OCI-LY7 (cell line): ENCODE results near the gene CWC27. TPM values are rescaled to one million over a fixed set of nuclear protein-coding genes. Genes with fewer than 3 reads are reported as not detected.

Experiments
- BruUV-seq: library from RNA; stranded (reverse); fragments of 400-500 nt; replicated peaks from 2 replicates; lab custom pipeline; 2021; lab: Mats Ljungman, UMichigan
- CTCF ChIA-PET: fragments of 300-600 bp; sonication (Branson Sonifier 250); formaldehyde crosslinking; loops from one replicate; lab custom pipeline; 2022; ENCODE audit warnings: antibody characterized with exemption; ENCODE audit not compliant: unreplicated experiment; lab: Charles Lee
- POLR2A ChIA-PET: fragments of 300-600 bp; sonication (Branson Sonifier 250); formaldehyde crosslinking; loops from one replicate; lab custom pipeline; 2022; ENCODE audit warnings: antibody characterized with exemption; lab: Charles Lee
- DNase-seq: peaks from one replicate; pipeline ENCODE4 v3.0.0-alpha.2; 2015; ENCODE audit warnings: low spot score
- H2AFZ ChIP-seq: fragments of 200-600 bp; sonication (generic), shearing (Covaris generic); 2 replicates; pipeline ENCODE4 v1.6.1; 2014; ENCODE audit warnings: mild to moderate bottlenecking, antibody characterized with exemption, low read length, moderate library complexity
- H3K27ac ChIP-seq: fragments of 200-600 bp; sonication (generic); 2 replicates; pipeline ENCODE4 v1.5.1; 2014; ENCODE audit warnings: mixed run types, low read depth, mild to moderate bottlenecking, moderate library complexity, low read length, inconsistent platforms; ENCODE audit not compliant: poor library complexity, severe bottlenecking
- H3K36me3 ChIP-seq: fragments of 200-600 bp; sonication (generic); 2 replicates; pipeline ENCODE4 v1.6.1; 2014; ENCODE audit warnings: mild to moderate bottlenecking, antibody characterized with exemption, low read length, moderate library complexity, mixed read lengths; ENCODE audit not compliant: insufficient read depth
- H3K4me1 ChIP-seq: fragments of 200-600 bp; sonication (generic); 2 replicates; pipeline ENCODE4 v1.5.1; 2014; ENCODE audit warnings: mild to moderate bottlenecking, low read length; ENCODE audit not compliant: insufficient read depth, poor library complexity, severe bottlenecking
- H3K4me2 ChIP-seq: fragments of 200-600 bp; sonication (generic); 2 replicates; pipeline ENCODE4 v1.6.1; 2014; ENCODE audit warnings: mild to moderate bottlenecking, low read length
- H3K4me3 ChIP-seq: fragments of 200-600 bp; sonication (generic); 2 replicates; pipeline ENCODE4 v1.5.1; 2014; ENCODE audit warnings: mild to moderate bottlenecking, low read depth, low read length; ENCODE audit not compliant: poor library complexity, severe bottlenecking
- H3K79me2 ChIP-seq: fragments of 200-600 bp; sonication (generic); 2 replicates; pipeline ENCODE4 v1.6.1; 2016; ENCODE audit warnings: low read depth, mild to moderate bottlenecking, low read length, moderate library complexity, mixed read lengths; ENCODE audit not compliant: insufficient read depth
- H3K9me2 ChIP-seq: fragments of 200-600 bp; sonication (generic); 2 replicates; pipeline ENCODE4 v1.6.1; 2016; ENCODE audit warnings: mild to moderate bottlenecking, low read length, mixed read lengths; ENCODE audit not compliant: insufficient read depth
- H3K9me3 ChIP-seq: fragments of 200-600 bp; sonication (generic); 2 replicates; pipeline ENCODE4 v1.6.1; 2014; ENCODE audit warnings: mild to moderate bottlenecking, mixed run types, low read length, mixed read lengths
- H4K20me1 ChIP-seq: fragments of 200-600 bp; sonication (generic); 2 replicates; pipeline ENCODE4 v1.6.1; 2014; ENCODE audit warnings: mild to moderate bottlenecking, antibody characterized with exemption, low read length, moderate library complexity, mixed read lengths; ENCODE audit not compliant: insufficient read depth
- EZH2phosphoT487 ChIP-seq: fragments of 200-600 bp; sonication (generic); IDR thresholded peaks from 2 replicates; pipeline ENCODE4 v1.6.1; 2018; ENCODE audit warnings: low read depth, borderline replicate concordance, mild to moderate bottlenecking, mixed run types, antibody characterized with exemption, low read length, moderate library complexity, mixed read lengths
- intact Hi-C: fragments of 100-400 bp; cut with micrococcal nuclease; formaldehyde crosslinking; loops from one replicate; pipeline ENCODE4 v1.10.0; 2022; ENCODE audit not compliant: unreplicated experiment
- total RNA-seq, 2 experiments: library from RNA; depleted of rRNA in 1 of 2; stranded (reverse); fragments of >200 nt in 1 of 2; shearing (Covaris generic) in 1 of 2; gene quantifications; 2 replicates each; pipeline ENCODE4 v1.2.3, GENCODE V29; 2014 to 2022
- TF ChIP-seq, protein P1 (sequence below): fragments of 200-600 bp; sonication (generic); conservative IDR thresholded peaks from 2 replicates; pipeline ENCODE4 v1.5.1; 2014; ENCODE audit warnings: mild to moderate bottlenecking, antibody characterized with exemption, low read length, moderate library complexity, mixed read lengths

Gene CWC27
- total RNA-seq, 2 experiments from 2014 or later: 15.4 to 33.1 TPM

DNA sequence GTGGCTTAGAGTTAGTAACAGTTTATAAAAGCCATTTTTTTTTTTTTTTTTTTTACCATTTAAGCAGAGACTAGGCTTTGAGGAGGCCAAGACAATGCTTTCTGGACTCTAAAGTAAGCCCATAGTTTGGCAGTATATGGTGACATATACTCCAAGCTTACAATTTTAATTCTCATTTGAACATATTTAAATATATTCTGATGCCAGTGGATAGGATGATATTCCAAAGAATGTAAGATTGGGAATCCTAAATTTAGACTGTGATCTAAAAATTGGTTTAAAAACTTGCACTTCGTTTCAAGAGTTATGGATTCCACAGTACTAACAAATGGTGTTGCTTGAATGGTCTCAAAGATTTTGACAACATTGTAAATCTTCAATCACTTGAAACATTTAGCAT, 112.1 kb downstream of the CWC27 start:
- H4K20me1 ChIP-seq: no peaks in the 10 kb centered on the region
- ChIA-PET POLR2A (interaction anchor here (0.6 kb wide), 1 partner anchor 99 kb away, joined by 3 read pairs; no protein-coding TSS in a partner anchor), CTCF (no interaction called here)
- no peaks in the 10 kb centered on the region for H3K9me2 ChIP-seq
- DNase-seq: no peak
- no peaks in the 10 kb centered on the region for H3K9me3 ChIP-seq
- no peaks in the 10 kb centered on the region for H3K4me1 ChIP-seq
- BruUV-seq: no TSS peak
- intact Hi-C loops: no loop called here
- no peak overlapping the region for H3K27ac ChIP-seq
- no peaks in the 10 kb centered on the region for H3K79me2 ChIP-seq
- H2AFZ ChIP-seq: no peak overlapping the region
- H3K36me3 ChIP-seq: no peaks in the 10 kb centered on the region
- no peak overlapping the region for H3K4me2 ChIP-seq
- H3K4me3 ChIP-seq: no peak overlapping the region
- TF ChIP-seq EZH2phosphoT487: no peak
- TF ChIP-seq, protein P1, sequence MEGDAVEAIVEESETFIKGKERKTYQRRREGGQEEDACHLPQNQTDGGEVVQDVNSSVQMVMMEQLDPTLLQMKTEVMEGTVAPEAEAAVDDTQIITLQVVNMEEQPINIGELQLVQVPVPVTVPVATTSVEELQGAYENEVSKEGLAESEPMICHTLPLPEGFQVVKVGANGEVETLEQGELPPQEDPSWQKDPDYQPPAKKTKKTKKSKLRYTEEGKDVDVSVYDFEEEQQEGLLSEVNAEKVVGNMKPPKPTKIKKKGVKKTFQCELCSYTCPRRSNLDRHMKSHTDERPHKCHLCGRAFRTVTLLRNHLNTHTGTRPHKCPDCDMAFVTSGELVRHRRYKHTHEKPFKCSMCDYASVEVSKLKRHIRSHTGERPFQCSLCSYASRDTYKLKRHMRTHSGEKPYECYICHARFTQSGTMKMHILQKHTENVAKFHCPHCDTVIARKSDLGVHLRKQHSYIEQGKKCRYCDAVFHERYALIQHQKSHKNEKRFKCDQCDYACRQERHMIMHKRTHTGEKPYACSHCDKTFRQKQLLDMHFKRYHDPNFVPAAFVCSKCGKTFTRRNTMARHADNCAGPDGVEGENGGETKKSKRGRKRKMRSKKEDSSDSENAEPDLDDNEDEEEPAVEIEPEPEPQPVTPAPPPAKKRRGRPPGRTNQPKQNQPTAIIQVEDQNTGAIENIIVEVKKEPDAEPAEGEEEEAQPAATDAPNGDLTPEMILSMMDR: no peak

DNA sequence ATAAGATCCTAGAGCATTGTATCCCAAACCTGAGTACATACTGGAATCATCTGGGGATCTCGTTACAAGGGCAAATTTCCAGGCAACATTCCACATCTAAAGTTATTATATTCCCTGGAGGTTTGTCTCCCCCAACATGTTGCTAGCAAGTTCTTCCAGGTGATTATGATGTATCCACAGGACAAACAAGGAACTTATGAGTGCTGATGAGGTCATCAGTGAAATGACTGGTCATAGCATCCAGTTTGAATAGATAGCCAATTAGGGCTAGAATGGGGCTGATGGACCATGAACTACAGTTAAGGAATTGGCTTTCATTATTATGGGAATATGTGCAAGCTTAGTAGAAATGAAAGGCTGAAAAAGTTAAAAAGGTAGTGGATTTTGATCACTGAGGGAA, 115.2 kb downstream of the CWC27 start:
- DNase-seq: no peak
- H3K79me2 ChIP-seq: no peaks in the 10 kb centered on the region
- no peaks in the 10 kb centered on the region for H3K9me3 ChIP-seq
- H2AFZ ChIP-seq: no peak overlapping the region
- no peaks in the 10 kb centered on the region for H3K9me2 ChIP-seq
- TF ChIP-seq, protein P1: no peak
- TF ChIP-seq EZH2phosphoT487: no peak
- no peaks in the 10 kb centered on the region for H4K20me1 ChIP-seq
- no peak overlapping the region for H3K27ac ChIP-seq
- H3K36me3 ChIP-seq: no peaks in the 10 kb centered on the region
- H3K4me3 ChIP-seq: no peak overlapping the region
- ChIA-PET CTCF (no interaction called here), POLR2A (no interaction called here)
- no TSS peak for BruUV-seq
- no peaks in the 10 kb centered on the region for H3K4me1 ChIP-seq
- intact Hi-C loops: no loop called here
- H3K4me2 ChIP-seq: no peak overlapping the region

DNA sequence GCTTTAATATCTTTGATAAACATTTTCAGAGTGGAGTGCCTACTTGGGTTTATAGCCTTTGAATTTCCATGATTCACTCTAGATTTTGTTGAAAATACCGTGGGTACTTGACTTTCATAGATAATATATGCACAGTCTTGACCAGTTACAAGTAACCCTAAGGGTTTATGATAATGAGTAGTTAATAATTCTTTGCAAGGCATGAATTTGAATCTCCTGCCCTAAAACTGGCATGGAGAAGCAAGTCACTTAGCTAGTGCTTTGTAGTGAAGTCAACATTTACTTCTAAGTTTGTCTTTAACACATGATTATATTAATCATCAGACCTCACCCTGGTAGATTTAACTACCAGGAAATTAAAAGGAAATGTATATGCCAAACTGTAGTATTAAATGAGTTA, 115.8 kb downstream of the CWC27 start:
- no peak for DNase-seq
- no peaks in the 10 kb centered on the region for H3K36me3 ChIP-seq
- no peak overlapping the region for H3K4me2 ChIP-seq
- CTCF ChIA-PET: no interaction called here
- H3K9me3 ChIP-seq: no peaks in the 10 kb centered on the region
- H4K20me1 ChIP-seq: no peaks in the 10 kb centered on the region
- no peaks in the 10 kb centered on the region for H3K79me2 ChIP-seq
- no peak overlapping the region for H3K4me3 ChIP-seq
- POLR2A ChIA-PET: no interaction called here
- no peaks in the 10 kb centered on the region for H3K9me2 ChIP-seq
- TF ChIP-seq, protein P1: no peak
- no peak for TF ChIP-seq EZH2phosphoT487
- no TSS peak for BruUV-seq
- no peaks in the 10 kb centered on the region for H3K4me1 ChIP-seq
- H3K27ac ChIP-seq: no peak overlapping the region
- H2AFZ ChIP-seq: no peak overlapping the region
- intact Hi-C loops: no loop called here
